Ishikawa (cell line): ENCODE measurements around the gene INHBB.

ENCODE experiments used
- CEBPB ChIP-seq: IDR thresholded peaks from 2 replicates; pipeline ENCODE4 v1.6.1; 2012
- CREB1 ChIP-seq: IDR thresholded peaks from 2 replicates; pipeline ENCODE4 v1.6.1; 2012; ENCODE audit warnings: low read depth
- EGR1 ChIP-seq: IDR thresholded peaks from 2 replicates; pipeline ENCODE4 v1.6.1; 2012
- EP300 ChIP-seq: IDR thresholded peaks from 2 replicates; pipeline ENCODE4 v1.6.1; 2012; ENCODE audit warnings: borderline replicate concordance
- FOXM1 ChIP-seq: IDR thresholded peaks from 2 replicates; pipeline ENCODE4 v1.6.1; 2012; ENCODE audit warnings: low read depth, borderline replicate concordance
- MAX ChIP-seq: IDR thresholded peaks from 2 replicates; pipeline ENCODE4 v1.6.1; 2012
- NFIC ChIP-seq: IDR thresholded peaks from 2 replicates; pipeline ENCODE4 v1.6.1; 2012
- RAD21 ChIP-seq: IDR thresholded peaks from 2 replicates; pipeline ENCODE4 v1.6.1; 2012; ENCODE audit warnings: low read depth
- REST ChIP-seq: IDR thresholded peaks from 2 replicates; pipeline ENCODE4 v1.6.1; 2012; ENCODE audit warnings: low read depth, mild to moderate bottlenecking
- TAF1 ChIP-seq: IDR thresholded peaks from 2 replicates; pipeline ENCODE4 v1.6.1; 2012; ENCODE audit warnings: low read depth, mild to moderate bottlenecking
- TCF12 ChIP-seq: IDR thresholded peaks from 2 replicates; pipeline ENCODE4 v1.6.1; 2012; ENCODE audit warnings: low read depth
- TEAD4 ChIP-seq: IDR thresholded peaks from 2 replicates; pipeline ENCODE4 v1.6.1; 2012
- USF1 ChIP-seq: IDR thresholded peaks from 2 replicates; pipeline ENCODE4 v1.6.1; 2012
- YY1 ChIP-seq: IDR thresholded peaks from 2 replicates; pipeline ENCODE4 v1.6.1; 2012; ENCODE audit warnings: low read depth
- ZBTB7A ChIP-seq: IDR thresholded peaks from 2 replicates; pipeline ENCODE4 v1.6.1; 2012; ENCODE audit warnings: low read depth

INHBB gene

GRCh38 chr2:120366698-120367097, 20.8 kb downstream of the INHBB start:
- TF ChIP-seq TAF1, result no peak

GRCh38 chr2:120367221-120367620, 21.3 kb downstream of the INHBB start:
- TF ChIP-seq EGR1 (no peak), EP300 (no peak), RAD21 (no peak), CREB1 (no peak), TEAD4 (no peak), TCF12 (no peak), MAX (no peak), FOXM1 (no peak), YY1 (no peak), ZBTB7A (no peak), NFIC (no peak), USF1 (no peak), TAF1 (no peak), CEBPB (no peak), REST (no peak)

- TF ChIP-seq ZBTB7A (no peak), EGR1 (no peak), TAF1 (no peak), NFIC (no peak)
Measured at GRCh38 chr2:120367649-120368048, 21.7 kb downstream of the INHBB start.

- TF ChIP-seq RAD21 (no peak), REST (no peak), TEAD4 (no peak), CEBPB (no peak), TAF1 (no peak), MAX (no peak), EP300 (no peak), ZBTB7A (no peak), FOXM1 (no peak), EGR1 (no peak), USF1 (no peak), TCF12 (no peak), CREB1 (no peak), NFIC (no peak), YY1 (no peak)
Measured at GRCh38 chr2:120368086-120368485, 22.1 kb downstream of the INHBB start.

GRCh38 chr2:120369250-120369649, 23.3 kb downstream of the INHBB start:
- TF ChIP-seq NFIC (no peak), REST (no peak), CEBPB (no peak), RAD21 (no peak), MAX (no peak), EGR1 (no peak), TCF12 (no peak), EP300 (no peak)
